GM12878 (cell line): ENCODE measurements around the gene COASY. TPM values are rescaled to one million over a fixed set of nuclear protein-coding genes. Genes with fewer than 3 reads are reported as not detected.

Experiments used
- ATAC-seq: fragments of 200-7000 bp; cut with Tn5 transposase; 3 replicates; pipeline ENCODE4 v1.9.1; 2020; ENCODE audit warnings: mild to moderate bottlenecking, moderate library complexity
- BruUV-seq: library from RNA; stranded (reverse); fragments of 400-500 nt; replicated peaks from 2 replicates; lab custom pipeline; 2021; lab: Mats Ljungman, UMichigan
- CTCF ChIA-PET: fragments of 300-600 bp; sonication (Branson Sonifier 250); formaldehyde crosslinking; extraction: SDS; loops from one replicate; lab custom pipeline; 2021; ENCODE audit warnings: inconsistent platforms; lab: Yijun Ruan, JAX
- POLR2A ChIA-PET: fragments of 350-600 bp; formaldehyde crosslinking; extraction: SDS; loops from one replicate; lab custom pipeline; 2021; ENCODE audit warnings: inconsistent platforms; lab: Charles Lee
- RAD21 ChIA-PET: fragments of 300-600 bp; sonication (Branson Sonifier 250); formaldehyde crosslinking; loops from one replicate; lab custom pipeline; 2023; ENCODE audit warnings: antibody characterized with exemption; ENCODE audit not compliant: unreplicated experiment; lab: Charles Lee
- SMC1A ChIA-PET: fragments of 300-600 bp; sonication (Branson Sonifier 250); formaldehyde crosslinking; loops from one replicate; lab custom pipeline; 2023; ENCODE audit not compliant: unreplicated experiment, uncharacterized antibody; lab: Charles Lee
- DNase-seq: peaks from one replicate; pipeline ENCODE4 v3.0.0-alpha.2; 2011; ENCODE audit warnings: low read depth, low spot score
- FAIRE-seq: peaks from 3 replicates; lab custom pipeline; 2011; peaks lifted over from hg19 to GRCh38; lab: Jason Lieb, UNC
- H2AFZ ChIP-seq: 2 replicates; pipeline ENCODE4 v1.6.0; 2011; ENCODE audit warnings: low read depth, low read length, control low read depth; ENCODE audit not compliant: control insufficient read depth
- H3K27ac ChIP-seq: 2 replicates; pipeline ENCODE4 v1.5.1; 2011; ENCODE audit warnings: control low read depth; ENCODE audit not compliant: control insufficient read depth, insufficient read depth
- H3K27me3 ChIP-seq, 2 experiments: replicated peaks in 1 of 2; 2 replicates each; pipeline versions ENCODE4 v1.6.0 to v1.6.1; 2011; ENCODE audit warnings: low read length in 1 of 2; ENCODE audit not compliant: control insufficient read depth in 2 of 2, insufficient read depth in 2 of 2
- H3K36me3 ChIP-seq, 2 experiments: 2 replicates each; pipeline ENCODE4 v1.5.1; 2011; ENCODE audit warnings: low read length in 1 of 2; ENCODE audit not compliant: control insufficient read depth in 2 of 2, insufficient read depth in 2 of 2
- H3K4me1 ChIP-seq: 2 replicates; pipeline ENCODE4 v1.6.1; 2011; ENCODE audit warnings: mild to moderate bottlenecking, low read length, moderate library complexity, mixed read lengths; ENCODE audit not compliant: control insufficient read depth, insufficient read depth
- H3K4me2 ChIP-seq: 2 replicates; pipeline ENCODE4 v1.6.0; 2011; ENCODE audit warnings: control low read depth; ENCODE audit not compliant: control insufficient read depth, insufficient read depth
- H3K4me3 ChIP-seq: fragments of 200-600 bp; sonication (generic); 2 replicates; pipeline ENCODE4 v1.5.1; 2016
- H3K79me2 ChIP-seq: 2 replicates; pipeline ENCODE4 v1.6.0; 2011; ENCODE audit warnings: low read length; ENCODE audit not compliant: control insufficient read depth, insufficient read depth
- H3K9ac ChIP-seq: 2 replicates; pipeline ENCODE4 v1.8.0; 2011; ENCODE audit warnings: low read length, control low read depth, mixed read lengths; ENCODE audit not compliant: control insufficient read depth, insufficient read depth
- H3K9me3 ChIP-seq: replicated peaks from 3 replicates; pipeline ENCODE4 v1.5.1; 2011; ENCODE audit warnings: mild to moderate bottlenecking, low read length; ENCODE audit not compliant: control insufficient read depth, insufficient read depth
- H4K20me1 ChIP-seq: 2 replicates; pipeline ENCODE4 v1.6.0; 2011; ENCODE audit not compliant: control insufficient read depth, insufficient read depth
- BRCA1 ChIP-seq: IDR thresholded peaks from 2 replicates; pipeline ENCODE4 v1.6.1; 2011; ENCODE audit warnings: low read depth, low read length, improper control_type of control experiment
- CHD1 ChIP-seq: IDR thresholded peaks from 2 replicates; pipeline ENCODE4 v1.6.1; 2012; ENCODE audit warnings: low read depth, low read length, improper control_type of control experiment
- CREM ChIP-seq: IDR thresholded peaks from 2 replicates; pipeline ENCODE4 v1.6.1; 2014; ENCODE audit warnings: antibody characterized with exemption, low read depth
- EED ChIP-seq: sonication (generic); IDR thresholded peaks from 2 replicates; pipeline ENCODE4 v1.6.1; 2016; ENCODE audit warnings: antibody characterized with exemption, low read depth
- JUND ChIP-seq: IDR thresholded peaks from 2 replicates; pipeline ENCODE4 v1.6.1; 2012; ENCODE audit warnings: low read depth, mild to moderate bottlenecking, low read length, improper control_type of control experiment, moderate library complexity
- RELB ChIP-seq: fragments of 450-650 bp; IDR thresholded peaks from 2 replicates; pipeline ENCODE4 v1.6.1; 2017; ENCODE audit warnings: low read depth, mild to moderate bottlenecking, moderate library complexity
- SP1 ChIP-seq: IDR thresholded peaks from one replicate; pipeline ENCODE4 v1.6.1; 2011; ENCODE audit warnings: low read depth, low read length
- SPI1 ChIP-seq: IDR thresholded peaks from 2 replicates; pipeline ENCODE4 v1.6.1; 2011; ENCODE audit warnings: low read depth, mild to moderate bottlenecking, low read length, moderate library complexity, borderline replicate concordance; ENCODE audit not compliant: insufficient read depth
- TARDBP ChIP-seq: IDR thresholded peaks from 2 replicates; pipeline ENCODE4 v1.6.1; 2016; ENCODE audit warnings: borderline replicate concordance
- YY1 ChIP-seq: IDR thresholded peaks from 2 replicates; pipeline ENCODE4 v1.6.1; 2011; ENCODE audit warnings: low read depth, mild to moderate bottlenecking, low read length
- WGBS: methylation state at CpG from one replicate; pipeline ENCODE4 v1.1.6; 2016; ENCODE audit warnings: low lambda C conversion rate; ENCODE audit not compliant: insufficient replicate concordance, insufficient coverage; ENCODE audit errors: missing lambda C conversion rate; 5-methylcytosine and 5-hydroxymethylcytosine counted together
- in situ Hi-C: fragments of 300-500 bp; cut with MboI; formaldehyde crosslinking; loops from 9 replicates; pipeline ENCODE4 v1.14.3; 2018; ENCODE audit warnings: mixed read lengths
- intact Hi-C: fragments of 100-400 bp; cut with micrococcal nuclease; formaldehyde crosslinking; loops from one replicate; pipeline ENCODE4 v1.14.2; 2022; ENCODE audit not compliant: unreplicated experiment
- polyA plus RNA-seq, 11 experiments: library from polyadenylated mRNA; depleted of rRNA in 4 of 11; unstranded in 6 of 11; stranded (reverse) in 5 of 11; fragments of >200 nt; fragmentation: Nextera tagmentation in 4 of 11; fragmentation: Illumina TruSeq in 1 of 11; extraction: Ambion mirVana in 4 of 11; extraction: Trizol in 1 of 11; gene quantifications; 1 replicate in 1 of 11; 2 replicates in 10 of 11; pipeline versions ENCODE4 v1.2.1 to v1.2.3, GENCODE V29; 2011 to 2016; ENCODE audit warnings: inconsistent platforms in 2 of 11, missing spikeins in 2 of 11, low read depth in 1 of 11
- total RNA-seq, 4 experiments: library from RNA; depleted of rRNA in 3 of 4; stranded (reverse); fragments of >200 nt in 3 of 4; fragmentation: Illumina TruSeq in 1 of 4; extraction: Trizol in 1 of 4; gene quantifications; 2 replicates each; pipeline versions ENCODE4 v1.2.1 to v1.2.3, GENCODE V29; 2013 to 2021

Gene COASY
- total and polyA plus RNA-seq, 10 of the 15 experiments (the other 5 are each of a cell fraction or from before 2014, with no cell fraction given): 18.6 to 93.9 (median 43.2) TPM

- H2AFZ ChIP-seq: no peak overlapping the region
- POLR2A ChIA-PET: interaction anchor here (0.6 to 6.5 kb wide), 6 partner anchors 25 to 103 kb away, joined by 3 to 120 read pairs (median 30); partner anchors contain the start of genes PLEKHH3, RETREG3 and TUBG1
- H3K4me3 ChIP-seq: peak overlapping the region; percentile 79; the same call in 1 of the 2 replicates
- CTCF ChIA-PET: interaction anchor here (0.5 to 9.8 kb wide), 18 partner anchors 9 to 759 kb away, joined by 3 to 239 read pairs (median 18); partner anchors contain the start of genes CCR10, MLX, PLEKHH3 and RAMP2
- H3K4me2 ChIP-seq: peak overlapping the region; percentile 78
- intact Hi-C loops: loop anchor here (2.0 to 10.0 kb wide), 5 partner anchors 29 to 355 kb away; partner anchors contain the start of genes BECN1, RETREG3, TUBG1 and TUBG2
- H4K20me1 ChIP-seq: no peaks in the 10 kb centered on the region
- TF ChIP-seq YY1 (0 out of 2 replicates have a peak, but pooled peaks have one; percentile 26), TARDBP (no peak)
- RAD21 ChIA-PET: interaction anchor here (0.9 to 5.3 kb wide), 13 partner anchors 12 to 193 kb away, joined by 3 to 152 read pairs (median 19); partner anchors contain the start of genes CCR10, MLX, PLEKHH3 and RAMP2
- DNase-seq: no peak
- H3K27me3 ChIP-seq: no peaks in the 10 kb centered on the region
- WGBS: 79% methylated on average over 2 of the region's 2 CpGs
- no peak for FAIRE-seq
- H3K79me2 ChIP-seq: peaks cover 17% of the 10 kb centered on the region
- no peaks in the 10 kb centered on the region for H3K9me3 ChIP-seq
- peak overlapping the region; percentile 89 for H3K27ac ChIP-seq
- SMC1A ChIA-PET: interaction anchor here (1.0 to 5.7 kb wide), 14 partner anchors 7 to 182 kb away, joined by 3 to 124 read pairs (median 14); partner anchors contain the start of genes CCR10, PLEKHH3, RAMP2 and RETREG3
- TSS peak; percentile 35 for BruUV-seq
- peaks cover 16% of the 10 kb centered on the region for H3K4me1 ChIP-seq
- no peak overlapping the region for H3K9ac ChIP-seq
- peaks cover 25 to 29% of the 10 kb centered on the region in 2 experiments for H3K36me3 ChIP-seq
- in situ Hi-C loops: loop anchor here (10.0 kb wide), 1 partner anchor 185 kb away; the partner anchor contains the start of gene RAMP2
- ATAC-seq: no peak
Measured at GRCh38 chr17:42579794-42580551, 18.0 kb downstream of the COASY start.

- no peaks in the 10 kb centered on the region for H3K27me3 ChIP-seq
- FAIRE-seq (no peak), ATAC-seq (no peak), DNase-seq (no peak)
- H3K9ac ChIP-seq: no peak overlapping the region
- H4K20me1 ChIP-seq: no peaks in the 10 kb centered on the region
- POLR2A ChIA-PET: interaction anchor here (6.5 kb wide), 1 partner anchor 97 kb away, joined by 120 read pairs; the partner anchor contains the start of gene PLEKHH3
- H3K79me2 ChIP-seq: peaks cover 19% of the 10 kb centered on the region
- H3K9me3 ChIP-seq: no peaks in the 10 kb centered on the region
- no TSS peak for BruUV-seq
- H3K4me1 ChIP-seq: peaks cover 35% of the 10 kb centered on the region
- H2AFZ ChIP-seq: no peak overlapping the region
- H3K4me2 ChIP-seq: no peak overlapping the region
- peaks cover 30 to 41% of the 10 kb centered on the region in 2 experiments for H3K36me3 ChIP-seq
- H3K4me3 ChIP-seq: no peak overlapping the region
- SMC1A ChIA-PET: interaction anchor here (7.1 kb wide), 1 partner anchor 25 kb away, joined by 69 read pairs; the partner anchor contains the start of genes RETREG3 and TUBG1
- RAD21 ChIA-PET: interaction anchor here (0.8 to 4.6 kb wide), 3 partner anchors 36 to 179 kb away, joined by 3 to 55 read pairs (median 3); no protein-coding TSS in a partner anchor
- in situ Hi-C loops (no loop called here), intact Hi-C loops (no loop called here)
- 97% methylated on average over 10 of the region's 10 CpGs for WGBS
- no peak overlapping the region for H3K27ac ChIP-seq
- CTCF ChIA-PET: interaction anchor here (0.7 to 9.8 kb wide), 5 partner anchors 37 to 182 kb away, joined by 3 to 239 read pairs (median 3); partner anchors contain the start of genes CCR10 and PLEKHH3
- no peak for TF ChIP-seq EED
- TF ChIP-seq SP1: no peak
- no peak for TF ChIP-seq JUND
- TF ChIP-seq RELB: no peak
- no peak for TF ChIP-seq SPI1
- TF ChIP-seq CHD1: no peak
- no peak for TF ChIP-seq BRCA1
- no peak for TF ChIP-seq CREM
Measured at GRCh38 chr17:42581744-42582270, 19.9 kb downstream of the COASY start.
